ENCODE measurements around the gene FKBP3.

FKBP3 gene

GRCh38 chr14:45066667-45067066 lies 67.6 kb downstream of the FKBP3 start:
- no peak for TF ChIP-seq FOXP2 (optimal IDR thresholded peaks at IDR 0.05; ENCODE audit: control extremely low read depth, extremely low read length, insufficient read depth)
- no peak for TF ChIP-seq POLR2AphosphoS5 (IDR thresholded peaks at IDR 0.05; ENCODE audit: borderline replicate concordance, low read depth, low read length)
- TF ChIP-seq EZH2 (IDR thresholded peaks at IDR 0.05) = no peak
- no peaks in the 10 kb centered on the region for H3K9me3 ChIP-seq (ENCODE audit: low read depth, low read length)
- no peak for DNase-seq (ENCODE audit: low read depth, low spot score)
- peaks cover 7% of the 10 kb centered on the region for H3K36me3 ChIP-seq (ENCODE audit: insufficient read depth, low read length)
- no peak overlapping the region for H3K27ac ChIP-seq
- H3K9ac ChIP-seq (ENCODE audit: insufficient read length) = no peak overlapping the region
- H3K4me3 ChIP-seq = no peak overlapping the region

- no peak for TF ChIP-seq EZH2 (IDR thresholded peaks at IDR 0.05)
- Histone ChIP-seq H3K9ac (ENCODE audit: insufficient read length) (no peak overlapping the region), H3K9me3 (ENCODE audit: low read depth, low read length) (no peaks in the 10 kb centered on the region), H3K27ac (no peak overlapping the region), H3K4me3 (no peak overlapping the region), H3K36me3 (ENCODE audit: insufficient read depth, low read length) (peaks cover 7% of the 10 kb centered on the region)
- no peak for DNase-seq (ENCODE audit: low read depth, low spot score)
These were observed 68.3 kb downstream of the FKBP3 start for GRCh38 chr14:45065956-45066355.

All from SK-N-MC (cell line).